AG04449 (cell line): ENCODE results near the gene STXBP1.

Experiments
- CTCF ChIA-PET: fragments of 350-600 bp; formaldehyde crosslinking; extraction: SDS; loops from one replicate; lab custom pipeline; 2021; ENCODE audit warnings: antibody characterized with exemption; lab: Yijun Ruan, JAX
- POLR2A ChIA-PET: fragments of 400-600, 350-600 bp; formaldehyde crosslinking; extraction: SDS; loops from one replicate; lab custom pipeline; 2020; ENCODE audit warnings: antibody characterized with exemption, inconsistent platforms; lab: Yijun Ruan, JAX
- DNase-seq: peaks from one replicate; pipeline ENCODE4 v3.0.0-alpha.2; 2010; ENCODE audit warnings: low read depth, low spot score
- H3K4me3 ChIP-seq: 2 replicates; pipeline ENCODE4 v1.5.1; 2011; ENCODE audit warnings: low read depth, mild to moderate bottlenecking, control low read depth, low read length
- TF ChIP-seq, protein P1 (sequence below): IDR thresholded peaks from one replicate; pipeline ENCODE4 v1.5.1; 2011; ENCODE audit warnings: mild to moderate bottlenecking, moderate library complexity, low read length, control low read depth, inconsistent platforms; ENCODE audit not compliant: insufficient read depth; ENCODE audit errors: missing control alignments

Gene STXBP1

DNA sequence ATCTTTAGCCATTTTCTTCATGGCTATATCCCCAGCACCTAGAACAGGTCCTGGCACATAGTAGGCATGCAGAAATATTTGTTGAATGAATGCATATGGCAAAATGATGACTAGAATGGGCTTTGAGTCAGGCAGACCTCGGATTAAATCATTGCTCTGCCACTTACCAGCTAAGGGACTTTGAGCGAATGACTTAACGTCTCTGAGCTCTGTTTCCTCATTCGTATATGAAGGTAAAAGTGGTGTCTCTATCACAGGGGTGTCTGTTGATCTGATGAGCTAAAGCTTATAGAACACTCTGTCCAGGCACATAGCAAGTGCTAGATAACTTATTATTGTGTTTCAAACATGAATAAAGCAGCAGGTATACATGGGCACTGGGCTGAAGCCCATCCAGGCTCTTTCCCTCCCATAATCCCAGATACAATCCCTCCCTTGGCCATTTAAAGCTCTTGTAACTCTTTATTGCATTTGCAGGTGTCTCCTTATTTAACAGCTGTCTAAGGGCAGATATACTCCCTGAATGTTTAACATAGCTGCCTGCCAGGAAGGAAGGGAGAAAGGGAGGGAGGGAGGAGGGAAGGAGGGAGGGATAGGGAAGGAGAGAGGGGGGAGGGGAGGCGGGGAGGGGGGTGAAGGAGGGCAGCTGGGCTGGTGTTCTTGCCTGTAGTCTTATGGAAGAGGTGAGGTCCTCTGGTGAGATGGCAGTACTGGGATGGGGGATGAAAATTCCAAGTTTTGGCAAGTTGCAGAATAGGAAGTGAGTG lies 23.2 kb upstream of the STXBP1 start:
- CTCF ChIA-PET, result interaction anchor here (0.6 to 14.2 kb wide), 27 partner anchors 11 to 333 kb away, joined by 3 to 322 read pairs (median 6); partner anchors contain the start of genes CDK9, STXBP1 and TOR2A
- H3K4me3 ChIP-seq, result no peak overlapping the region
- no peak for DNase-seq
- POLR2A ChIA-PET, result no interaction called here
- TF ChIP-seq, protein P1, sequence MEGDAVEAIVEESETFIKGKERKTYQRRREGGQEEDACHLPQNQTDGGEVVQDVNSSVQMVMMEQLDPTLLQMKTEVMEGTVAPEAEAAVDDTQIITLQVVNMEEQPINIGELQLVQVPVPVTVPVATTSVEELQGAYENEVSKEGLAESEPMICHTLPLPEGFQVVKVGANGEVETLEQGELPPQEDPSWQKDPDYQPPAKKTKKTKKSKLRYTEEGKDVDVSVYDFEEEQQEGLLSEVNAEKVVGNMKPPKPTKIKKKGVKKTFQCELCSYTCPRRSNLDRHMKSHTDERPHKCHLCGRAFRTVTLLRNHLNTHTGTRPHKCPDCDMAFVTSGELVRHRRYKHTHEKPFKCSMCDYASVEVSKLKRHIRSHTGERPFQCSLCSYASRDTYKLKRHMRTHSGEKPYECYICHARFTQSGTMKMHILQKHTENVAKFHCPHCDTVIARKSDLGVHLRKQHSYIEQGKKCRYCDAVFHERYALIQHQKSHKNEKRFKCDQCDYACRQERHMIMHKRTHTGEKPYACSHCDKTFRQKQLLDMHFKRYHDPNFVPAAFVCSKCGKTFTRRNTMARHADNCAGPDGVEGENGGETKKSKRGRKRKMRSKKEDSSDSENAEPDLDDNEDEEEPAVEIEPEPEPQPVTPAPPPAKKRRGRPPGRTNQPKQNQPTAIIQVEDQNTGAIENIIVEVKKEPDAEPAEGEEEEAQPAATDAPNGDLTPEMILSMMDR, result no peak

DNA sequence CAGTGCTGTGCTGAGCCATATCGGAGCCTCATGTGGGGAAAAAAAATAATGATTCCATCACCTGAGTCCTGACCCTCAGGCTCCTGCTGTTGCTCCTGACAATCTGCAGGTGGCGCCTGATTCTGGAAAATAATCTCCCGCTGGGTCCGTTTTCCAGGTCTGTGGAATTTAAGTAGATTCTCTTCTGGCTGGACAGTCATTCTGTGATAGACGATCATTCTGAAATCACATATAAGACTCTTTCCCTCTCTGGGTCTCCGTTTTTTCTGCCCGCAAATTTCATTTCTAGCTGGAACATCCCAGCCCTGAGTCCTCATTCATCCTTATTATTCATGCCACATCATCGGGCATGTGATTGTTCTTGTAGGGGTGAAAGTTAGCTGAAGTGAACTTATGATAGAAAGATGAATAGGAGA lies 22.1 kb upstream of the STXBP1 start:
- DNase-seq, result no peak
- TF ChIP-seq, protein P1, result peak; percentile 82
- POLR2A ChIA-PET, result no interaction called here
- H3K4me3 ChIP-seq, result no peak overlapping the region
- CTCF ChIA-PET, result interaction anchor here (0.7 to 14.2 kb wide), 28 partner anchors 12 to 332 kb away, joined by 3 to 322 read pairs (median 6); partner anchors contain the start of genes CDK9, LRSAM1, RPL12 and STXBP1

DNA sequence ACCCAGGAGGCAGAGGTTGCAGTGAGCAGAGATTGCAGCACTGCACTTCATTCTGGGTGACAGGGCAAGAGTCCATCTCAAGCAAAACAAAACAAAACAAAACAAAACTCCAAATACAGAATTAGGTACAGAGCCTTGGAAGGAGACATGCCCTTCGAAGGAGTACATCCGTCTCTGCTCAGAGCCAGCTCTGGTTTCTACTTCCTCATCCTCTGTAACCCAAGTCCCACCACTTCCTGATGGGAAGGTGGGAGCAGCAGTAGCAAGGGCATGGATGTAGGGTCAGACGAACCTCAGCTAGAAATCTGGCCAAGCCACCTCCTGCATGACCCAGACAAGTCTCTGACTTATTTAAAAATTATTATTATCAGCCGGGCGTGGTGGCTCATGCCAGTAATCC lies 16.5 kb upstream of the STXBP1 start:
- CTCF ChIA-PET, result interaction anchor here (1.0 to 22.1 kb wide), 5 partner anchors 11 to 326 kb away, joined by 3 to 175 read pairs (median 119); partner anchors contain the start of gene TOR2A
- no peak overlapping the region for H3K4me3 ChIP-seq
- no peak for DNase-seq
- POLR2A ChIA-PET, result no interaction called here
- TF ChIP-seq, protein P1, result no peak

DNA sequence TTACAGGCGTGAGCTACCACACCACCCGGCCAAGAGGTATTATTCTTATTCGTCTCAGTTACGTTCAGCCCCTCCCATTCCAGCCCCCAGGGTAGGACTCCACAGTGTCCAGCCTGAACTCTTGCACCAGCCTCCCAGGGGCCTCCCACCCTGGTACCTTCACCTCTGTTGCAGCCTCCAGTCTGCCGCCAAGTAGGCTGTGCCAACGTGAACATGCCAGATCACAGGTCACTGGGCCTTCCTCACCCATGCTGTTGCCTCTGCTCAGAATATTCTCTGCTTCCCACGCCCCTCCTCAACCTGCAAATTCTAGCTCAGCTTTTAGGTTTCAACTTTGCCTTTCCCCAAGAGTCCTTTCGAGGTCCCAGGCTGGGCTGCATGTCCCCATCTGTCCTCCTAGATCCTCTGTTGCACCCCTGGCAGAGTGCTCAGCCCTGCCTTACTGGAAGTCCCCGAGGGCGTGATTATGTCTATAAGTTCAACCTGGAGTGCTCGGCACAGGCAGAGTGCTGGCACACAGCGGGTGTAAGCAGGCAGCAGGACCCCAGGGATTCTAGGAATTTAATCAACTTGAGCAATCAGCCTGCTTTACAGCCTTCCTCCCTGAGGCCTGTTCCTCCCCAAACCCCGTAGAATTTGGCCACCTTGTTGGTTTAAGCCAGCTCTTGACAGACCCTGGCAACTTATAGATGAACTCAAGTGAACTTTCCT lies 13.1 kb upstream of the STXBP1 start:
- ChIA-PET CTCF (interaction anchor here (2.9 to 22.1 kb wide), 2 partner anchors 14 to 136 kb away, joined by 17 to 175 read pairs; partner anchors contain the start of gene TOR2A), POLR2A (no interaction called here)
- no peak for DNase-seq
- TF ChIP-seq, protein P1, result no peak
- H3K4me3 ChIP-seq, result no peak overlapping the region

DNA sequence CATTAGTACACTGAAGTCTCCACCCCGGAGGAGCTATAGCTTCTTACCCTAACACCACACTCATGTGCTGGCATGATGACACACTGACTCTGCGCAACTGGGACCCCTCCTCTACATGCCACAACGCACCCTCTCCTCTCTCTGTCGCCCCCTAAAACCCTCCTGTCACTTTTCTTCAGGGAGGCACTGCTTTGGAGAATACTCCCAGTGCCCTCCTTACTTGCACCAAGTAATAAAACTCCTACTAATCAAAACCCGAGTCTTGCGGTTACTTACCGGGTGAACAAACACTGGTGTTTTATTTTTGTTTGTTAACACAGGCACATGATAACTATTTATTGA lies 12.6 kb upstream of the STXBP1 start:
- H3K4me3 ChIP-seq, result no peak overlapping the region
- TF ChIP-seq, protein P1, result no peak
- ChIA-PET CTCF (interaction anchor here (2.9 to 22.1 kb wide), 2 partner anchors 15 to 135 kb away, joined by 17 to 175 read pairs; partner anchors contain the start of gene TOR2A), POLR2A (no interaction called here)
- no peak for DNase-seq

DNA sequence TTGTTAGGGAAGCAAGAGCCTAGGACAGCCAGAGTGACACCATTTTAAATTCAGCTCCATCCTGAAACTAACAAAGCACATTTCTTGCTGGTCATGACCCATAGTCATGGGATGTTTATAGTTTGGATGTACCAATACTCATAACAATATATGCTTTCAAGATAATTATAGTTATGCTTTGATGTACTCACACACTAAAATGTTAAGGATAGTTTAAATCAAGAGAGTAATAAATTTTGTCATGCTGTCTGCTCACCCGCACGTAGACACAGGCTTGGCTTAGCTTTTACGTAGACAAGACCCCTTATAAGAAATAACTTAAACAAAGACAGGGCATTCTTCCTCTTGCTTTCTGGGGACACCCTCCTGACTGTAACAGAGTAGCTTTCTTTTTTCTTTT lies 8.9 kb upstream of the STXBP1 start:
- POLR2A ChIA-PET, result interaction anchor here (1.2 kb wide), 1 partner anchor 10 kb away, joined by 3 read pairs; no protein-coding TSS in a partner anchor
- TF ChIP-seq, protein P1, result no peak
- no peak overlapping the region for H3K4me3 ChIP-seq
- CTCF ChIA-PET, result interaction anchor here (1.1 to 22.1 kb wide), 5 partner anchors 18 to 318 kb away, joined by 3 to 175 read pairs (median 5); partner anchors contain the start of gene TOR2A
- DNase-seq, result no peak
